DMS 273 (cell line): ENCODE data around the gene NR2F1-AS1.

Experiments used
- DNase-seq: peaks from one replicate; lab custom pipeline; 2025; ENCODE audit not compliant: unreplicated experiment; lab: John Stamatoyannopoulos, UW

The NR2F1-AS1 gene

DNA sequence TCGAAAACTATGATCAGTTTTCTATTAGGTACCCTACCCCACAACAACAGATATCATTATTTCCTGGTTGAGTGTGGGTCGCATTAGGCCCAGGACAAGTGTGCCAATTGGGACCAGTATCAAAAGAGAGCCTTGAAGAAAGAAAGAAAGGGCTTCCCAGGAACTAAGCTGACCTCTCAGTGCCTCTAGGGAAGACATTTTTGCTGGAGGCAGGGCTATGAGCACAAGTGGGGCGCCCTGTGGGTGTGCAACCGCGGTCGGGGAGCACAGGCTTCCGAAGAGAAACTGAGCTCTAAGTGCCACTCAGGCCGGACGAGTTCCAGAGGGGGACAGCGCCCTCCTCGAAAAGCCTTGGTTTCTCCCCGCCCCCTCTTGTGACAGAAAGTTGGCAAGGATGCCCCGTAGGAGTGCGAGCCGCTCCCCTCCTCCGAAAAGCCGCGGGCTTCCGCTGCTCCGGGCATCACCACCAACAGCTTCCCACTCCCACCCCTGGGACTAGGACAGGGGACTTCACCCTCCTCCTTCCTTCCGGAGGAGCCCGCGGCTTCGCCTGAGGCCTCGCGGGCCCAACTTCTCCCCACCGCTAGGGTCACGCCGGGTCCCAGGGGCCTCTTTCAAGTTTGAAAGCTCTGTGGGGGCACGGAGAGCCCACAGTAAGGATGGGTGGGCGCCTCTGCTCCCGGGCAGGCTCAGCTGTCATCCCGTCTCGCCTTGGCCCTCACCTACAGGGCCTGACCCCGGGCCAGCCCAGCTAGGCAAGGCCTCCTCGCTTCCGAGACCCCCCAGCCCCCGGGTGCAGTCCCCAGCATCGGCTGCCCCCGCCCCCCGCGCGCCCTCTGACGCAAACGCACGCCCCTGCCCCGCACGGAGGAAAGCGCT is 2.0 kb downstream of the NR2F1-AS1 start:
- DNase-seq: peak; percentile 35

DNA sequence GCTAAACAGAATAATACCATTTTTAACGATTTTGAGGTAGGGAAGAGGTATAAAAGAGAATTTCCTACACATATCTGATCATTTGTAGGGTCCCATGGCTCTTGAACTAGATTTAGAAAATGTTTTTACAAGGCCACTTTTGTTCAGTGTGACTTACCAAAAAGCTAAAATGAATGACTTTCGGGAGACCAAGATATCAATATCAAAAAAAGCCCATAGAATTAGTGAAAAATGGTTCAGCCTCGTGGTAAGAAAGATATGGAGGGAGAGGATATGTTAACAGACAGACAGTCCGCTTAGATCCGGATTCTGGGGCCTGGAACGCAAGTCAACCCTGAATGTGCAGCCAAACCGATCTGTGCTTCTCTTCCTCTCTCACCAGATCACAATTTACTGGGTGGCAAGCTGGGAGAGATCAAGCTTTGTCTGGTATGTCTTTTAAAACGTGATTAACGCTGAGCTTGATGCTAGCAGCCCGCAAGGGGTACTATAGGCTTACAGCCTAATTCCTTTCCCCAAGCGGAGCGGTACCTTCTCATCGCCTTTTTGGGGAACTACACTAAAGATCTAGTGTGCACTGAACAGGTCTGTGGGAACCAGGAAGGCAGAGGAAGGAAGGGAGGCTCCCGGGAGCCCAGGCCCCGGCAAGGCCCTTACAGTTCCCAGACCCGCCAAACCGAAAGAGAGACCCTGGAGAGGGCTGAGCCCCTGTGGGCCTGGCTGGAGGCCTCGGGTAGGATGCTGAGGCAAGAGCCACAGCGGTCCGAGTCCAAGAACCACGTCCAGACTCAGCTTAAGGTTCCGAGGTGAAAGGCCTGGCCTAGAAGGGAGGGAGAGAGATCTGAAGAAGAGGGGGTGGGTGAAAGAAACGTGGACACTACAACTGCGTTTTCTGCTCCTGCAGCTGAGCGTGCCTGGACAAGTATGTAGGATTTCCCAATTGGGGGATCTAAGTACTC is 2.9 kb downstream of the NR2F1-AS1 start:
- no peak for DNase-seq

- DNase-seq: no peak
Measured at GRCh38 chr5:93576994-93577853, 3.8 kb downstream of the NR2F1-AS1 start.

DNA sequence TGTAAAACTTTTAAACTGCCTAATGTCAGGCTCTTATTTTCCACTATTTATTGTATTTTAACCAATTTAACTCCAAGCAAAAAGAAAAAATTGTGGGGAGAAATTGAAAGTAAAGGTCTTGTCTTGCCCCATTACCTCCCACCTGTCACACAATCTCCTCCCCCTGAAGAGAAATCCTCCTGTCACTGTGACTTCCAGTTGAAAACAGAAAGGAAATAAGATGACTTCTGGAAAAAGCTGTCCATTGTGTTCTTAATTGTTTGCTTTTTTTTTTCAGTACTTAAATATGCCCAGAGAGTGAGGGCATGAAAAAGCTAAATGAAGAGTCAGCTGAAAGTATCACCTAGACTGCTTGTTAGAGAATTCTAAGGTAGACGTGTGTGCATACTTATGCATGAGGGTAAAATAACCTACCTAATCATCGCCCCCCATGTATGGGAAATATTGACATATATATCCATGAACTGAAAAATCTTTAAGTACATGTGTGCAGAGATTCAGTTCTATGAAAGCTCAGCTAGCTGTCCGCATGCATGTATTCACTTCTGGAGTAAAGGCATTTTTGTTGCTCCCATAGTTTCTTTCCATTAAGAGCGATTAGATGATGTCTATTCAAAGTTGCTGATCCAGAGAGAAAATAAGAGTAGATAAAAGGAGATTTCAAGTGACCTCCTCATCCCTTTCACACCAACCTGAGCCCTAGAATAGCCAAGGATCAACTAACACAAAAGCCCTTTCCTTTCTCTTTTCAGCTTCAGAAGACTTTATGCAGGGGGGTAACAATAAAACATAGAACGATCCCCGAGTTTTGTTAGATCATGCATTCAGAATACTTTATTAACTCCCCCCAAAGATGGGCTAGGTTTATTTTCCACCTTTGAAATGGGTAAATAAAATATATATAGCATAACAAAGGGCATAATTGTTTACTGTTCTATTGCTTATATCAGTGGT is 5.3 kb downstream of the NR2F1-AS1 start:
- DNase-seq: no peak

- no peak for DNase-seq
Measured at GRCh38 chr5:93574491-93575305, 6.3 kb downstream of the NR2F1-AS1 start.

DNA sequence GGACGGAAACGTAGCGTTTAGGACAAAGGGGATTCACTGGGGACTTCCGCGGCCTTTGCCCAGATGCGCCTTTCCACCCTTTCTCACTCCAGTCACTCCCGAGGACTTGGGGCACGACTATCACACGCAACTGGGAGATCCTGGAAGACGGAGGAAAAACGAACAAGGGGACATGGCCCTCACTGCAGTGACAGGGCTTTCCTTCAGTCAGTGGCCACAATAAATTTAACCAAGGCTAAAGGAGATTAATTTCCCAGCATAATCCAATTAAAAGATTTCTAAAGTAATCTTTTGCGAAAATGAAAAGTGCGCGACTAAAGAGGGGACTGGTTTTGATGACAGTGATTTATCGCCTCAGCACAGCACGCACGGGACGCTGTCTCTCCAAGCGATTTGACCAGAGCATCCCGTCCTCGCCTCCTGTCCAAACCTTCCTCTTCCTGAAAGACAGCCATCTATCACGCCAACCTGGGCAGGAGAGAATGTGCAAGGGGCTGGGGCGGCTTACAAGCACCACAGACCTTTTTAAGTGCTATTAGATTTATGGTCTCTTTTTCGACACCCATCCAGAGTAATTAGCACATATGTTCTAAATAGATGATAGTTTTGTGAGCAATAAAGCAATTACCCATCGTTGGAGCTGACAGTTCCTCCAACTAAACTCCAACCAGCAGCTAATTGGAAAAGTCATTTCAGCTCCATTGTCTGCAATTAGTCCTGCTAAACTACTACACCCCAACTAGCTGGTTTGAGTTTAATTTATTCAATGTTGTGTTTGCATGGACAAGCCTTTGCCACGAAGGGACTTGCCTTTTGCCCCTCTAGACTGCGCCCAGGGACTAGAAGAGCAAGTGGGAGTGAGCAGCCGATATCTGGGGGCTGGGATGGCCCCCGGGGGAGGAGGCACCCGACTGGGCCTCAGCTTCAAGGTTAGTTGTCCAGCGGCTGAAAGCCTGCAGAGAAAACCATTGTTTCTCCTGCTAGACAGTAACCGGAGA is 7.4 kb downstream of the NR2F1-AS1 start:
- DNase-seq: no peak

- no peak for DNase-seq
Measured at GRCh38 chr5:93572608-93573353, 8.2 kb downstream of the NR2F1-AS1 start.

DNA sequence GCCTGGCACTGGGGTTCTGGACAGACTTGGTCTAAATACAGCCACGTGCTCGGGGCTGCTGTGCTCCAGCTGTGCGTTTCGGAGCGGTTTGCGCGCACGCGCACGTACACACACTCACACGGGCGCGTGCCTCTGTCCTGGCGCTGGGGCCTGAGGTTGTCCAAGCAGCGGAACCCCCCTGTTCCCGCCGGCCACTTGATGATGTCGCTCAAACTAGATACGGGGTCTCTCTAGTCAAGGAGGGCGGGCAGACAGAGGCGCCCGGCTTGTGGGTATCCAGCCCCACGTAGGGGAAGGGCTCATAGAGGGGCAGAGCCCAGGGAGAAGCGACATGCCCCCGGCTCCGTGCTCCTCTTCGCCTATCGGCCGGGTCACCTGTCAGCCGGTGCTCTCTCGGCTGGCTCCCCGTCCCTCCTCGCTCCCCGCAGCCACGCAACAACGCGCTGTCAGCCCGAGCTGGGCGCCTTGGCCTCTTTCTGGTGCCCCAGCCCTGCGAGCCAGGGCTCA is 8.9 kb downstream of the NR2F1-AS1 start:
- DNase-seq: no peak

- no peak for DNase-seq
Measured at GRCh38 chr5:93571114-93571949, 9.7 kb downstream of the NR2F1-AS1 start.

DNA sequence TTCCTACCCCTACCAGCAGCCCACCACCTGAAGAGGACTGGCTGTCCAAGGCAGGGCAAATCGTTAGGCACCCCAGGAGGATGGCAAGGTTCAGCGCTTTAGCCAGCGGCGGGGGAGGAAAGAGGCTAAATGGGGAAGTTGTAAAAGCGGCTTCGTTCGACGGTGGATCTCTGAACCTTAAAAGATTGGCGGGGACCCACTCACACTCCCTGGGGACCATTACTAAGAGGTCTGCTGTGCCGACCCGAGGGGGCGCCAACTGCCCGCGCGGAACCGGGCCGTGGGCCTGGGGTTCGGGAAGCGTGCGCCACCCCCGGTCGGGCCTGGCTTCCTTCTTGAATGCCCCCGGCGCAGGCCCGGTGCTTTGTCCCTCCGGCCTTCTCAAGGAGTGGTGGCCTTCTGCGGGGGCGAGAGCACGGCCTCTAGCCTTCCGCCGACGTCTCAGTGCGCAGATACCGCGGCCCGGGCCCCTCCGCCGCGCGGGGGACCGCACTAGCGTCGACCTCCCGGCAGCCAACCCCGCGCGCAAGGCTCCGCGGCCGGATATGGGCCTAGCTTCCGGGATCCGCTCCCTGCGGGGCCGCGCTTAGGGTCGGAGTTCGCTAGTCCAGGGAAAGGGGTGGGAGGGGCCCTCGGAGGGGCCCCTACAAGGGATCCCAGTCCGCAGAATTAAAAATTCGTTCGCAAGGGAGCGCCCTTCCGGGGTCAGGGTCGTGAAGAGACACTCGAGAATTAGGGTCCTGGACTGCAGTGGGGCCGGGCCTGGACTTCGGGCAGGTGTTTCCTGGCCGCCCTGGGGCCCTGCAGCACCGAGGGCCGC is 10.5 kb downstream of the NR2F1-AS1 start:
- no peak for DNase-seq

- no peak for DNase-seq
Measured at GRCh38 chr5:93569300-93570160, 11.5 kb downstream of the NR2F1-AS1 start.

DNA sequence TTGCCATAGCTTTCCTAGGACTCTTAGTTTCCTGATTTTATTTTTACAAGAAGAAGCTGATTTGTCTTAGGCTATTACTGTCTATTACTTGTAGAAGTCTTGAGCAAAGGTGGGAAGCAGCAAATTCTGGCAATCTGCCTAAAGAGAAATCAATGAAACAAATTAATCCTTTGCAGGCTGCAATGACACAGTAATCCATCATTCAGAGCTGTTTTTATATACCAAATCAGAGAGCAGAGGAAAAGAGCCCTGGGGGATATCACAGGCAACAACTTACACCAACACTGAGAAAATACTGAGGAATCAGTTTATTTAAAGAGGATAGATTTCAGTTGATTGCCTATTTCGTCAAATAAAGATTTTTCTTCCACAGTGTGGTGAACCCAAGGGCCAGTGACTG is 13.6 kb downstream of the NR2F1-AS1 start:
- DNase-seq: no peak

GRCh38 chr5:93566091-93566490 is 14.9 kb downstream of the NR2F1-AS1 start:
- DNase-seq: no peak

- DNase-seq: no peak
Measured at GRCh38 chr5:93557021-93557604, 23.9 kb downstream of the NR2F1-AS1 start.
